Spleen (tissue), 11 donors: ENCODE results near the gene RERE. TPM values are rescaled to one million over a fixed set of nuclear protein-coding genes. Genes with fewer than 3 reads are reported as not detected.

Experiments
- DNase-seq: peaks from one replicate; pipeline ENCODE4 v3.0.0-alpha.2; 2020
- H3K27ac ChIP-seq, 8 donors: fragments of 200-600 bp; sonication (generic) in 7 of 8; 1 replicate in 4 of 8; 2 replicates in 4 of 8; pipeline versions ENCODE4 v1.5.0 to v1.8.0; 2016 to 2021; ENCODE audit warnings: inconsistent platforms in 4 of 8, mild to moderate bottlenecking in 4 of 8, moderate library complexity in 1 of 8
- H3K27me3 ChIP-seq, 7 donors: fragments of 200-600 bp; sonication (generic) in 6 of 7; replicated peaks in 1 of 7; 1 replicate in 4 of 7; 2 replicates in 3 of 7; pipeline versions ENCODE4 v1.5.0 to v1.8.0; 2016 to 2021; ENCODE audit warnings: inconsistent platforms in 3 of 7, mild to moderate bottlenecking in 1 of 7
- H3K36me3 ChIP-seq, 6 donors: fragments of 200-600 bp; sonication (generic) in 5 of 6; 1 replicate in 4 of 6; 2 replicates in 2 of 6; pipeline versions ENCODE4 v1.5.0 to v1.8.0; 2016 to 2021; ENCODE audit warnings: inconsistent platforms in 2 of 6
- H3K4me1 ChIP-seq, 6 donors: fragments of 200-600 bp; sonication (generic) in 5 of 6; 1 replicate in 3 of 6; 2 replicates in 3 of 6; pipeline versions ENCODE4 v1.5.0 to v1.8.0; 2016 to 2021; ENCODE audit warnings: inconsistent platforms in 3 of 6
- H3K4me3 ChIP-seq, 8 donors: fragments of 200-600 bp; sonication (generic) in 7 of 8; 1 replicate in 4 of 8; 2 replicates in 4 of 8; pipeline versions ENCODE4 v1.5.0 to v1.8.0; 2016 to 2021; ENCODE audit warnings: inconsistent platforms in 4 of 8, mild to moderate bottlenecking in 4 of 8, moderate library complexity in 2 of 8
- H3K9me3 ChIP-seq, 8 donors: fragments of 200-600 bp; sonication (generic) in 7 of 8; 1 replicate in 4 of 8; 2 replicates in 4 of 8; pipeline versions ENCODE4 v1.5.0 to v1.8.0; 2016 to 2021; ENCODE audit warnings: inconsistent platforms in 4 of 8
- CTCF ChIP-seq, 11 experiments: fragments of 200-600 bp in 7 of 11; fragments of 450-650 bp in 4 of 11; sonication (generic) in 4 of 11; IDR thresholded peaks in 8 of 11; conservative IDR thresholded peaks in 3 of 11; 1 replicate in 7 of 11; 2 replicates in 4 of 11; pipeline versions ENCODE4 v1.4.0 to v1.8.0; 2016 to 2021; ENCODE audit warnings: antibody characterized with exemption in 11 of 11, inconsistent platforms in 4 of 11, mild to moderate bottlenecking in 1 of 11
- POLR2A ChIP-seq, 3 donors: fragments of 450-650 bp; IDR thresholded peaks; one replicate each; pipeline ENCODE4 v1.5.1; 2017; ENCODE audit warnings: antibody characterized with exemption in 3 of 3, mild to moderate bottlenecking in 1 of 3
- POLR2AphosphoS5 ChIP-seq, 3 donors: sonication (generic); formaldehyde crosslinking; IDR thresholded peaks; one replicate each; pipeline ENCODE4 v1.5.1; 2017; ENCODE audit warnings: antibody characterized with exemption in 3 of 3
- WGBS, 5 donors: extraction: QIAGEN DNeasy Blood & Tissue Kit in 3 of 5; methylation state at CpG; one replicate each; pipeline versions ENCODE4 v1.1.5 to v1.1.7; 2013 to 2018; 5-methylcytosine and 5-hydroxymethylcytosine counted together
- intact Hi-C: fragments of 100-400 bp; cut with DNase I; formaldehyde crosslinking; loops from one replicate; pipeline ENCODE4 v1.15.0; 2023; ENCODE audit warnings: low total_unique reads
- polyA plus RNA-seq, 3 donors: library from polyadenylated mRNA; stranded (reverse); fragments of 200-250 nt; gene quantifications; one replicate each; pipeline ENCODE4 v1.2.1, GENCODE V29; 2013
- total RNA-seq, 7 donors: library from RNA; depleted of rRNA in 3 of 7; stranded (reverse); fragments of >200 nt in 3 of 7; fragmentation: NEBNext Ultra II Directional in 4 of 7; extraction: Animal tissue kit (Norgen Biotek cat#: 25700) in 4 of 7; gene quantifications; one replicate each; pipeline versions ENCODE4 v1.1.0 to v1.2.1, GENCODE V29; 2016 to 2021
- donor health status: healthy with polysubstance abuse.
- donor health status: DM: no; HTN: no; CAD: no; lungs with moderate emphysema.
- donor health status: DM: no; HTN: no; CAD: no.
- donor health status: Bipolar disorder and iron deficiency.
- donor health status: healthy.
- donor health status: DM: no; HTN: no; CAD: no.
- donor health status: DM: yes; HTN: yes; CAD: no.

Gene RERE
- total and polyA plus RNA-seq, 10 donors, result 10.3 to 149 (median 117) TPM

- Histone ChIP-seq H3K9me3 (no peaks in the 10 kb centered on the region), H3K27me3 (no peaks in the 10 kb centered on the region), H3K27ac (peak overlapping the region; percentile 2 to 77 (median 62)), H3K4me1 (peaks cover 9 to 73% (median 45%) of the 10 kb centered on the region in 6 donors), H3K36me3 (peaks cover 16 to 100% (median 85%) of the 10 kb centered on the region in 6 donors), H3K4me3 (no peak overlapping the region)
- DNase-seq, result no peak
- TF ChIP-seq POLR2AphosphoS5 (IDR thresholded peaks at IDR 0.05) (peak in 1 of 3 donors; percentile 17), CTCF (IDR thresholded peaks at IDR 0.05 in 8 of 11, conservative IDR thresholded peaks at IDR 0.05 in 3 of 11) (no peak)
- WGBS, 5 donors, result 83 to 89% (median 84%) methylated on average over 9 to 13 of the region's 13 CpGs
- intact Hi-C loops, result no loop called here
These were observed 454.7 kb downstream of the RERE start for GRCh38 chr1:8362701-8363101.

GRCh38 chr1:8361198-8361849 is 456.1 kb downstream of the RERE start:
- Histone ChIP-seq H3K4me3 (no peak overlapping the region), H3K4me1 (peaks cover 9 to 63% (median 39%) of the 10 kb centered on the region in 6 donors), H3K9me3 (no peaks in the 10 kb centered on the region), H3K27ac (peak overlapping the region in 3 of 8 donors; percentile 6 to 35 (median 21)), H3K27me3 (no peaks in the 10 kb centered on the region), H3K36me3 (peaks cover 17 to 100% (median 97%) of the 10 kb centered on the region in 6 donors)
- intact Hi-C loops, result no loop called here
- no peak for DNase-seq
- TF ChIP-seq POLR2AphosphoS5 (IDR thresholded peaks at IDR 0.05) (no peak), CTCF (IDR thresholded peaks at IDR 0.05 in 8 of 11, conservative IDR thresholded peaks at IDR 0.05 in 3 of 11) (no peak), POLR2A (IDR thresholded peaks at IDR 0.05) (no peak)
- WGBS, 5 donors, result 89 to 93% (median 91%) methylated on average over 20 to 21 of the region's 21 CpGs

GRCh38 chr1:8360493-8361197 is 456.8 kb downstream of the RERE start:
- WGBS, 5 donors, result 87 to 94% (median 91%) methylated on average over 25 to 26 of the region's 26 CpGs
- intact Hi-C loops, result no loop called here

More at GRCh38 chr1:8360493-8361197, 456.8 kb downstream of the RERE start:
- Histone ChIP-seq H3K36me3 (peaks cover 17 to 100% (median 97%) of the 10 kb centered on the region in 6 donors), H3K4me1 (peaks cover 9 to 56% (median 35%) of the 10 kb centered on the region in 6 donors), H3K27ac (peak overlapping the region in 2 of 8 donors; percentile 6 to 21), H3K27me3 (no peaks in the 10 kb centered on the region), H3K4me3 (no peak overlapping the region), H3K9me3 (no peaks in the 10 kb centered on the region)
- no peak for DNase-seq
- no peak for TF ChIP-seq CTCF (IDR thresholded peaks at IDR 0.05 in 8 of 11, conservative IDR thresholded peaks at IDR 0.05 in 3 of 11)
- TF ChIP-seq POLR2AphosphoS5 (IDR thresholded peaks at IDR 0.05), result peak in 2 of 3 donors; percentile 21 to 77
- TF ChIP-seq POLR2A (IDR thresholded peaks at IDR 0.05), result no peak
